GM19239 (cell line): ENCODE results near the gene OPTN.

ENCODE experiments used
- DNase-seq: peaks from one replicate; pipeline ENCODE4 v3.0.0; 2011; ENCODE audit warnings: low spot score; ENCODE audit not compliant: insufficient read length
- FAIRE-seq: peaks from 2 replicates; lab custom pipeline; 2011; peaks lifted over from hg19 to GRCh38; lab: Jason Lieb, UNC

The OPTN gene

DNA sequence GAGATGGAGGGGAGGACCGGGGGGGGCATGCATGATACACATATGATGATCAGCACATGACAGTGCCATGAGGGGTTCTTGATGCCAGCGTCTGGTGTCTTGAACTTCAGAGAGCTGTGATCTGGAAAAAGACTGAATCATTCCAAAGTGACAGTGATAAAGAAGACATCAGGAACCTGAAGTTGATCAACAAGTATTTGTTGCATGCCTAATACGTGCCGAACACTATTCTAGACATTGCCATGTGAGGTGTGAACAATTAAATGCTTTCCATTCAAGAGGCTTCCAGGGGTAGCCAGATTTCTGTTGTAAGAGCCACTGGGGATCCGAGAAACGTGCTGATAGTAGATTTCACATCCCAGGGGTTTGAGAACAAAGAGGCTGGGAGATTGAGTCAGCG is 67.6 kb downstream of the OPTN start:
- FAIRE-seq (no peak), DNase-seq (no peak)

DNA sequence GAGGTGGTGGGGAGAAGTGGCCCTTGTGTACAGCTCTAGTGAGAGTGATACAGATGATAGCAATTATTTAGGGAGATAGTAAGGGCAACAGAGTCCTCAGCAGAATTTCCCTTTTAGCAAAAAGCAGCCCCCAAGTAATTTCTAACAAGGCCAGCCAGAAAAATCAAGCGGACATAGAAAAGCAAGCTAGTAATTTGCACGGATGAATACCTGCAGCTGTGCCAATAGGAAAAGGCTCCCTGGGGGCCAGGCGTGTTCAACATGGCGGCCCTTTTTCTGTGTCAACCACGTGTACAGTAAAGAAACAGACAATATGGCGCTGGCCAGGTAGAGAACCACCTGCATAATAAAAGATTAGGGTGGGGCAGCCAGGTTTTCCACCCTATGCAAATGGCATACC is 68.8 kb downstream of the OPTN start:
- FAIRE-seq, result no peak
- no peak for DNase-seq

DNA sequence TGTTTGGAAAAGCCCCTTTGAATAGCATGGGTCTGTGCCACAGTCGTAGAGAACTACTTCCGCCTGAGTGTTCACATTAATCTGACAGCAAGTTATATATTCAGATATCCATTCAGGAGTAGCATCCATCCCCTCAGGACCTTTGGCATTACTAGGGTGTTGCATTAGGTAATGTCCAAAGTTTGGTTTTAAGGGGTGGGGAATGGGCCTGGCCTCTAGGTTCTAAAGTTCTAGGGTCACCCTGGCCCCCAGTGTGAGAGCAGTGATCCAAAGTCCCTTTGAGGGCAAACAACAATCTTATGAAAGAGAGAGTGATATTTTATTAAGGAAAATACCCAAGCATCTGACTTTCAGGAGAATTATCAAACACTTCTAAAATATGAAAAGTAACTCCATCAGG is 73.7 kb downstream of the OPTN start:
- DNase-seq, result no peak
- no peak for FAIRE-seq

DNA sequence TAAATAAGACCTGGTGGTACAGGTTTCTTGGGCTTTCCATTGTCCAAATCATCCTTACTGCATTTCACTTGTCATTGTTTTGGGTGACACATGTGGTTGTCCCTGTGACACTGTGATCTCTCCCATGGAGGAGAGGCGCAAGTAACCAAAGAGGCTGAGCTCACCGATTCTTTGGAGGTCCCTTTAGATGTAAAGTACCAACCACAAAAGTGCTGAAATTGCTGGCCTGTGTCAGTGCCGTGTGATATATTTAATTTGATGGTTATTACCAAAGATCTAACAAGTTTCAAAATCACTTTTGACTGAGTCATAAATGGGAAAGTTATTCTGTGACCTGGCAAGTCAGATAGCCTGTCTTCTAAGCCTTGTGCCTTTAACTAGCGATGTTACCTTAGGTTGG is 80.8 kb downstream of the OPTN start:
- DNase-seq (no peak), FAIRE-seq (no peak)

DNA sequence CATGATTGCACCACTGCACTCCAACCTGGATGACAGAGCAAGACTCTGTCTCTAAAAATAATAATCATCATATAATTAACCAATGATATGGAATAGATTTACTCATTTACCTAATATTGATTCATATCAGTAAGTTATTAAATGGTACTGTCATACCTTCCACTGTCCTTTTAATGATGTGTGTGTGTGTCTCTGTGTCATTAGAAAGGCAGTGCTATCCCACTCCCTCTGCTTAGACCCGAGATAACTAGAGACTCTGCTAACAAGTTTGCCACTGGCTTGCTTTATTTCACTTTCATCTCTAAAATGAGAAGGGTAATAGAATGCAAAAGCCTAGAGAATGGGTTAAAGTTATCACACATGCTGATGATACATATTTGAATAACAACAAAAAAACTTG is 82.5 kb downstream of the OPTN start:
- DNase-seq, result no peak
- FAIRE-seq, result no peak

DNA sequence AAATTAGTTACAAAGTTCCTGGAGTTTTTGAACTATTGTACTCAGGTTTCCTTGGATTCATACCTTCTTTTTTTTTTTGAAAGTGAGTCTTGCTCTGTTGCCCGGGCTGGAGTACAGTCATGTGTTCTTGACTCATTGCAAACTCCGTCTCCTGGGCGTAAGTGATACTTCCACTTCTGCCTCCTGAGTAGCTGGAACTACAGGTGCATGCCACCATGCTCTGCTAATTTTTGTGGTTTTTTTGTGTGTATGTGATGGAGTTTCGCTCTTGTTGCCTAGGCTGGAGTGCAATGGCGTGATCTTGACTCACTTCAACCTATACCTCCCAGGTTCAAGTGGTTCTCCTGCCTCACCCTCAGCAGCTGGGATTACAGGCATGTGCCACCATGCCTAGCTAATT is 83.7 kb downstream of the OPTN start:
- FAIRE-seq, result peak; percentile 28

DNA sequence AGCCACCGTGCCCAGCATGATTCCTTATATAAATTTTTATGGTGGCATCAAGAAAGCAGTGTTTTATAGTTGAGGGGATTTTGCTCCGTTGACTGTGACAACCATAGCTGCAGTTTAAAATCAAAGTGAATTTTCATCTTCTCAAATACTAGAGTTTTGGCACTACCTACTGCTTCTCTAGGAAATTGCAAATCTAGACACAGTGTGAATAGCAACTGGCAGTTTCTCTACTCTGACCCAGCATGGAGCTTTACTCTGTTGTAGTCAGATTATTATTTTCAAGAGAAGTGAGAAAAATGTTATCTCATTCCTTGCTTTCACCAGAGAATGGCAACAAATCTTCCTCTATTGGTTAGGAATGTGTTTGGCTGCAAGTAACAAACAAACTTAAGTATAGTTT is 84.3 kb downstream of the OPTN start:
- no peak for DNase-seq

More for the DNA sequence above, 83.7 kb downstream of the OPTN start:
- no peak for DNase-seq

DNA sequence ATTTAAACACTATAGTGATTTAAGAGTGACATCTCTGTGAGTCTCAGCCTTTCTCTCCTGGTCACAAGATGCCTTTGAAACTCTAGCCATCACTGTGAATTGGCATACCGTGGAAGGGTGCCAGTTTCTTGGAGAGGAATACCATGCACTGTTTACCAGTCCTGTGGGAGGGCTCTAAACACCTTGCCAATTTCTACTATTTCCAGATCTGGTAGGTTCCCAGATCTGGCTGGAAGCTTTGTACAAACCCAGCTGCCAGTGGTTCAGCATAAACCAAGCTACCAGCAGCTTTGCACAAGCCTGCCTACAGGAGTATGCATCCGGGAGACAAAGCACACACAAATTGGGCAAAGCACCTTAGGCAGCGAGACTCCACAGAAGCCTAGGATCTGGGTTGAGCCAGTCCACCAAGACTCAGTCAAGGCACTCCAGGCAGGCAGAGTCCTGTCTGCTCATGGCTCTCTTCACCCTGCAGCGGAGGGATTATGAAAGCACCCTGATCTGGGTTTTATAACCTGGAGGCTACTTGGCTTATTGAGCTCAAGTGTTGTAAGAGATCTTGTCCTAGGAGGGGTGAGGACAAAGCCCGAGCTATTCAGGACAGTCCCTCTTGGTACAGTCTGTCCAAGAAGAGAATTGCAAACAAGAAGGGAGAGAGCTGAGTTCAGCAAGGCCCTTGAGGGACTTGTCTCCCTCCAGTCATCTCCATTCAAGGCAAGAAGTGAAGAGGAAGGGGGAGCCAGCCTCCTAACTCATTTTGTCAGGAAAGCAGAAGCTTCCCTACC is 85.0 kb downstream of the OPTN start:
- DNase-seq (no peak), FAIRE-seq (no peak)

More for the DNA sequence above, 84.3 kb downstream of the OPTN start:
- peak; percentile 26 for FAIRE-seq

DNA sequence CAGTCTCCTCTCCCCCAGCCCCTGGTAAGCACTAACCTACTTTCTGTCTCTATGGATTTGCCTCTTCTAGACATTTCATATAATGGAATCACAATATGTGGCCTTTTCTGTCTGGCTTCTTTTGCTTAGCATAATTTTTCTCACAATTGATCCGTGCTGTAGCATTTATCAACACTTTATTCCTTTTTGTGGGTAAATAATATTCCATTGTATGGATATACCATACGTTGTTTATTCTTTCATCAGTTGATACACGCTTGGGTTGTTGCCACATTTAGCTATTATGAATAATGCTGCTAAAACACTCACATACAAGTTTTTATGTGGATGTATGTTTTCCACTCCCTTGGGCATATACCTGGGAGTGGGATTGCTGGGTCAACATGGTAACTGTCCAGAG is 87.2 kb downstream of the OPTN start:
- DNase-seq, result no peak
- FAIRE-seq, result no peak
